Thyroid gland (tissue), 4 donors: ENCODE measurements around the gene HHAT.

ENCODE experiments used
- CTCF ChIP-seq, 6 experiments: fragments of 200-600 bp in 3 of 6; fragments of 450-650 bp in 3 of 6; sonication (generic) in 3 of 6; IDR thresholded peaks; one replicate each; pipeline ENCODE4 v1.5.1; 2016 to 2019; ENCODE audit warnings: antibody characterized with exemption in 6 of 6, mild to moderate bottlenecking in 2 of 6, inconsistent platforms in 1 of 6, moderate library complexity in 1 of 6
- POLR2A ChIP-seq, 2 donors: fragments of 450-650 bp; IDR thresholded peaks; one replicate each; pipeline ENCODE4 v1.6.1; 2017; ENCODE audit warnings: antibody characterized with exemption in 2 of 2, mild to moderate bottlenecking in 2 of 2, moderate library complexity in 1 of 2

- TF ChIP-seq CTCF (IDR thresholded peaks at IDR 0.05) = no peak
- no peak for TF ChIP-seq POLR2A (IDR thresholded peaks at IDR 0.05)
These were observed 325.1 kb downstream of the HHAT start for GRCh38 chr1:210653771-210654170.
